ENCODE measurements around the gene RBBP8NL.

DNA sequence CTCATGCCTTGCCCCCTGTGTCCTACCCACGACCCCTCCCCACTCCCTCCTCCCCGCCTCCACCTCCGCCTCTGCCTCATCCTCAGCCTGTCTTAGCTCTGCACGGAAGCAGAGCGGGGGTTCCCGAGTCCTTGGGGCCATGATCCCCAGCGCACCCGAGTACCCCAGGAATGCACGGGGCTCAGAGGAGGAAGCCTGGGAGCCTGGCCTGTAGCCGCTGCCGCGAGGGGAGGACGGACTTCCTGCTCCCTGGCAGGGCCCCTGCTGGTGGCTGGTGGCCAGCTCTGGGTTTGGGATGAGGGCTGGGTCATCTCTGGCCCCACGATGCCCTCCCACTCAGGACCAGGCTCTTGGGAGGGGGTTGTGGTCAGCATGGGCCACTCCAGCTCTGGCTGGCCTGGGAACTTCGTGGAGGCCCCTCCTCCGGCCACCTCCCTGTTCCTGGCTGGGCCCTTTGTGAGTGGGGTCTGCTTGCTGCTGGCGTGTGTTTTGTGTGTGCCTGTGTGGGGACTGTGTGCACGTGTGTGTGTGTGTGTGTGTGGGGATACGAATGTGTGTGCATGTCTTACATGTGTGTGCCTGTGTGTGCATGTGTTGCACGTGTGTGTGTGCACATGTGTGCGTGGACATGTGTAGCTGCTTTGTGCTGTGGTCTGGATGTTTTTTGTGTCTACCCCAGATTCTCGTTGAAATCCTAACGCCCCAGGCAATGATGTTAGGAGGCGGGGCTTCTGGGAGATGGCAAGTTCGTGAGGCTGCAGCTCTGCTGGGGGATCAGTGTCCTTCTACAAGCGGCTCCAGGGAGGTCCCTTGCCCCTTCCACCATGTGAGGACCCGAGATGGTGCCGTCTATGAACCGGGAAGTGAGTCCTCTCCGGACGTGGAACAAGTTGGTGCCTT lies 1.3 kb upstream of the RBBP8NL start:
- TF ChIP-seq, protein P1, sequence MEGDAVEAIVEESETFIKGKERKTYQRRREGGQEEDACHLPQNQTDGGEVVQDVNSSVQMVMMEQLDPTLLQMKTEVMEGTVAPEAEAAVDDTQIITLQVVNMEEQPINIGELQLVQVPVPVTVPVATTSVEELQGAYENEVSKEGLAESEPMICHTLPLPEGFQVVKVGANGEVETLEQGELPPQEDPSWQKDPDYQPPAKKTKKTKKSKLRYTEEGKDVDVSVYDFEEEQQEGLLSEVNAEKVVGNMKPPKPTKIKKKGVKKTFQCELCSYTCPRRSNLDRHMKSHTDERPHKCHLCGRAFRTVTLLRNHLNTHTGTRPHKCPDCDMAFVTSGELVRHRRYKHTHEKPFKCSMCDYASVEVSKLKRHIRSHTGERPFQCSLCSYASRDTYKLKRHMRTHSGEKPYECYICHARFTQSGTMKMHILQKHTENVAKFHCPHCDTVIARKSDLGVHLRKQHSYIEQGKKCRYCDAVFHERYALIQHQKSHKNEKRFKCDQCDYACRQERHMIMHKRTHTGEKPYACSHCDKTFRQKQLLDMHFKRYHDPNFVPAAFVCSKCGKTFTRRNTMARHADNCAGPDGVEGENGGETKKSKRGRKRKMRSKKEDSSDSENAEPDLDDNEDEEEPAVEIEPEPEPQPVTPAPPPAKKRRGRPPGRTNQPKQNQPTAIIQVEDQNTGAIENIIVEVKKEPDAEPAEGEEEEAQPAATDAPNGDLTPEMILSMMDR (IDR thresholded peaks at IDR 0.05): no peak
- TF ChIP-seq POLR2A (IDR thresholded peaks at IDR 0.05): no peak

Data from adrenal gland (tissue), 5 donors.